NCI-H2107 (cell line): ENCODE measurements around the gene AKAP1.
"Not testable (repeated sequence)": the region's sequence is repeated elsewhere in the genome, so short reads cannot be mapped to it uniquely, and the experiment has no call there.

Experiments
- DNase-seq: peaks from one replicate; lab custom pipeline; 2025; lab: John Stamatoyannopoulos, UW

Gene AKAP1

DNA sequence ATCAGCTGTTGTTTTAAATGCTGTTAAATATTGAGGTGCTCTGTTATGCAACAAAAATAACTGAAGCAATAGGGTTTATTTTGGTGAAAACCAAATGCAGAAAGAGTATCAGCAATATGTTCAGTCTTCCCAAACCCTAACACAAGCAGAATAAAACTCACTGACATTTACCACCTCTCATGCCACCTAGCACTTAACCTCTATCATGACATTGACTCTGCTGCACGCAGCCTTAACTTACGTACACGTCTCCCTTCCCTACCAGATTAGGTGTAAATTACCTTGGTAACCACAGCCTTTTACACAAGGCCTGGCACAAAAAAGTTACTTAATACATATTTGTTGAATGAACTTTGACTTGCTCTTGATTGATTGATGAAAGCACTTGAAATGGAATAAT lies 9.9 kb upstream of the AKAP1 start:
- DNase-seq: no peak

- no peak for DNase-seq
These were observed 9.3 kb upstream of the AKAP1 start for GRCh38 chr17:57075785-57076184.

DNA sequence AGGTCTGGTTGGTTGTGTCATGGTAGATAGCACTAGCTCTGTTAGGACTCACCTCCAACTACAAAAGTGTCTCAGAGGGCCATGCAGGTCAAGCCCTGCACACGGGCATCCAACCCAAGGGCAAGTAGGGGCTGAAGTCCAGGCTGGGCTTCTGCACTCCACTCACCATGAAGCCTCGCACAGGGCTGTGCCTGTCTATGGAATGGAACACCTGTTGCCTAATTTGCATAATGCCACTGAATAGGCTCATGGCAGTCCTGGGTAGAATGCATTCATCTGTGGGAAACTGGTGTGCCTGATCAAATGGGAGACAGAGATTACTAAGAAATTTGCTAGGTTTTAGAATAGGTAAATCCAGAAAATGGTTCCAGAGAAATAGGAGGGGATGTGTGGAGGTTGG lies 8.0 kb upstream of the AKAP1 start:
- DNase-seq: no peak

- no peak for DNase-seq
These were observed 6.8 kb upstream of the AKAP1 start for GRCh38 chr17:57078274-57078673.

GRCh38 chr17:57080718-57081117 lies 4.3 kb upstream of the AKAP1 start:
- no peak for DNase-seq

- no peak for DNase-seq
These were observed 2.6 kb upstream of the AKAP1 start for GRCh38 chr17:57082441-57082840.

- DNase-seq: no peak
These were observed 665 bp upstream of the AKAP1 start for GRCh38 chr17:57084361-57084801.

GRCh38 chr17:57085448-57086068 lies 512 bp downstream of the AKAP1 start:
- no peak for DNase-seq

DNA sequence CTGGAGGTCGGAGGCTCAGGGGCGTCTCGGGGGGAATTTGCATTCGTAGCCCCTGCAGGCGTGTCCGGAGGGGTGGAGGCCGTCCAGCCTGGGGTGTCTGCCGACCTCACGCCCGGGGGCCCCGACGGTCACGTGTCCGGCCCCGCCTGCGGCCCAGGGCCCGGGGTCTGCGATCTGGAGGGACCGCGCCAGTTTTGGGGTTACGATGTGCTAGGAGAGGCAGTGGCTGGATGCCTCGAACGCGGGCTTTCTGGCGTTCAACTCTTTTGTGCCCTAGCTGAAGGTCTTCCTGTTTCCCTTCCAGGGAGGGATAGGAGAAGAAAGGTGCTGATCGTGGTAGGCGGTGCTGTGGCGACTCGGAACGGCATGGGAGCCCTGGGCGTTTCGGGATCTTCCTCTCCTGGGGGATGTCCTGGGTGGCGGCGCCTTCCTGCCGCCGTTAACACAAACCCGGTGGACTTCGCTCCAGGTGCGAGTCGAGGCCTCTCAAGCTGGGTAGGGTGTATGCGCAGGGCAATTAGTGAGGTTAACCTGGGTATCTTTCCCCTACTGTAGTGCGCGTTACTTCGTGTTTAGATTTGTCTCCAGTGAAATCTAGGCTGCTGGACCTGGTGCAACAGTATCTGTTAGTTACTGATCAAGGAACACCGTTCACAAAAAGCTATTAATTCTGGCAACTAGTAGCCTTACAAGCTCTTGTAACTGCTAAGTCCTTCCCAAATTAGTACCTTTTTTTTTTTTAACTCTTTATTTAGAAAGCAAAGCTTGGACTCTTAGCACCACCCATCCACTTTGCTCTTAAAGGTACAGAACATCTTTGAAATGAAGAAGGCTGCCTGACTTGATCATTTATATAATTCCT lies 1.3 kb downstream of the AKAP1 start:
- DNase-seq: no peak

- DNase-seq: no peak
These were observed 3.3 kb downstream of the AKAP1 start for GRCh38 chr17:57088298-57088697.

DNA sequence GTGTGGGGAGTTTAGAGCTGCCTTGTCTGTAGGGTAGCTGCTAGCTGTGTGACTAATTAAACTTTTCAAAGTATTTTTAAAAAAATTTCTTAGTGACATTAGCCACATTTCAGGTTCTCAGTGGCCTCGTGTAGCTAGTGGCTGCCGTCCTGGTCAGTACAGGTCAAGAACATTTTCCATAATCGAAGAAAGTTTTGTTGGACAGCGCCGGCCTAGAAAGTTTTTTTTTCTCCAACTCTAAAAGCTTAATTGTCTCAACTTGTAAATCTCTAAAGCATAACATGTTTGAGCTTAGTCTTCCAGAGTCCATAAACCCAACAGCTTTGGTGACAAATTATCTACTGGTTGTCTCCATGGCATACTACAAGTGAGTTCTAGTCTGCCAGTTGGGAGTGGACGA lies 4.3 kb downstream of the AKAP1 start:
- DNase-seq: no peak

GRCh38 chr17:57090560-57091185 lies 5.6 kb downstream of the AKAP1 start:
- no peak for DNase-seq

DNA sequence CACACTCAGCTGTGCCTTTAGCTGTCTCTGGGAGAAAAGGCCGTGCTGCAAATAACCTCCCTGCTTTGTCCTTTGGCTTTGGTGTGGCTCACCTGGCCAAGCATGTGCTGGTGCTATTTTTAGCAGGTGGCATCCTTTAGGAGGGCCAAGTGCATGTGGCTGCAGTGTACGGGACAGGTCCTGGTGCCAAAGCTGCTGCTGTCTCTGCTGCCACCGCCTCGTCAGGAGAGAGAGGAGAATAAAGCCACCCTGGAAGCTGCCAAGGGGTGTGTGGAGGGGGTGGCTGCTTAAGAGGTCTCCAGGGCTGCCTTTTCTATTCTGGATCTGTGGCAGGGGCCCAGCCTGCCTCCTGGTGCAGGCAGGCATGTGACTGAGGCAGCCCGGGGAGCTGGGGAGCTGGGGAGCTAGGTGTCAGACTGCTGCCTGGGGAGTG lies 6.2 kb downstream of the AKAP1 start:
- no peak for DNase-seq

DNA sequence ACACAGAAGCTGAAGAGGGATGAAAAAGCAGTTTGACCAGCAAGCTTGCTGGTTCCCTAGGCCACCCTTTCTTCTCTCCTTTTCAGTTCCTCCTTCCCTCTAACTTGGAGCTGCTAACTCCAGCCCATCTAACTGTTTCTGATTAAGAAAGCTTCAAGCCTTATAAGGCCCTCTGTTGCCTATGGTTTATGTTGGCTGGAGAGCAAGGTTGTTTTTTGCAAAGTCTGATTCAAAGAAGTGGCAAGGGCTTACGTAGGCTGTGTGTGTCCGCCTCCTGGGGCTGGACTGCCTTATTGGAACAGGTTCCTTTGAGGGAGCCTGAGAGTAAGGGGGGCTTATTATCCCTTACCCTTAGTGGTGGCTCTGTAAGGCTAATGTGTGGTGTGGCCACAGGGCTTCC lies 7.1 kb downstream of the AKAP1 start:
- DNase-seq: no peak

- DNase-seq: no peak
These were observed 7.7 kb downstream of the AKAP1 start for GRCh38 chr17:57092779-57093178.

DNA sequence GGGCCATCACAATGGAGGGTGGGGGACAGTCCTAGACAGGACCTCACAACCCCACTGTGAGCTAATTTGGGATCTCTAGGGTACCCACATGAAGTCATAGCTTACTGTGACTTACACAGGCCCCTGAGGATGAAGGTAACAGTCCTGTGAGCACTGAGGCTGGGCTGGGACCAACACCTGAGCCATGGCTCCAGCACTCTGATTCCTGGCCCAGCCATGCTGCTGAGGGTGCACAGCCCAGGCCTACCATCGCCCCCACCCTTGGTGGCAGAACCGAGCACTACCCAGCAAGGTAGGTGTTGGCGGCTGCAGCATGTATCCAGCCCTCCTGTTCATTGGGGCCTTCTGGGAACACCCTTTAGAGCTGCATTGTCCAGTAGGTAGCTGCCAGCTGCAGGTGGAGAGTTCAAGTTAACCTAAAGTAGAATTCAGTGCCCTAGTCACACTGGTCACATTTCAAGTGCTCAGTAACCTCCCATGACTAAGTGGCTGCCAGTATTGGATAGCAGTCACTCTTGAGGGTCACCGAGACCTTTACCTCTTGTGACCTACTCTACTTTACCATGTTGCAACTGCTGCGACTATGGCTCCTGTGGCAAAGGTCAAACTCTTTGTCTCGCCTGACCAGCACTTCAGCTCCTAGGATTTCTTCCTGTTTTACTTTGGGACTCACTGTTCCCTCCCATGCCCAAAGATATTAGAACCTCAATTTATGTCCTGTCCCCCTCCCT lies 11.6 kb downstream of the AKAP1 start:
- DNase-seq: no peak

DNA sequence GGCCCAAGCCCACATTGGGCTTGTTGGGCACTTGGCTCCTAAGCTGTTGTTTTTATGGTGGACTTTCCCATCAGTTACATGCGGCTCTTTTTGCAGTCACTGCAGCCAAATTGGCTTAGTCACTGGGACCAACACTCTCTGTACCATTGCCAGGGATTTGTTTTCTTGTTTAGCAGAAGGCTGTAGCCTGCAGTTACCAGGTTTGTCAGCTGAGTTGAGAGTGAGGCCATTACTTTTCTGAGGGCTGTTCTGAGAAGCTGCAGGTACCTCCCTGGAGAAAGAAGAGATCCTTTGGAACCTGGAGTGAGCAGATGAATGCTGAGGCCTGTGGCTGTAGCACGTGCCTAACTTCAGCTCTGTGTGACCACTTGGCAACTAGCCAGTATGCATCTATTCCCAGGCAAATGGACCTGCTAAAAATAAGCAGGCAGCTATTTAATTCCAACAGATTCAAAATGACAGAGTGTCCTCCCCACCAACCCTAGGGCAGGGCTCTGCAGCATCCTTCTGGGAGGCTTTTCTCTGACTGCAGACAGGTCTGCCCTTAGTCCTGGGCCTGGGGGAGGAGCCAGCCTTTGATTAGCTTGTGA lies 12.9 kb downstream of the AKAP1 start:
- DNase-seq: no peak

- DNase-seq: no peak
These were observed 14.1 kb downstream of the AKAP1 start for GRCh38 chr17:57099165-57099564.

DNA sequence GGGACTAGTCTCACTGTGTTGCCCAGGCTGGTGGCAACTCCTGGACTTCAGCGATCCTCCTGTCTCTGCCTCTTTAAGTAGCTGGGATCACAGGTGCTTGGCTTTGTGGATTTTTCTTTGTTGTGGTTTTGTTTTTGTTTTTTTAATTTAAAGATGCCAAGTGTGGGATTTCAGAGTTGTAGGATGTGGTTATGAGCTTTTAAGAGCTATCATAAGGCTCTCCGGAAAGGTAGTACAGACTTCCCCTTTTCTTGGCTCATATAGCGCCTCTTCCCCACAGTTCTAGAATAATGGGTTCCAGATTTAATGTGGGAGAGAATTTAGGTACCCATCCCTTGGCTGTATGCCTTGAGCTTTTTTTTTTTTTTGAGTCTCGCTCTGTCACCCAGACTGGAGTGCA lies 17.1 kb downstream of the AKAP1 start:
- DNase-seq: no peak

DNA sequence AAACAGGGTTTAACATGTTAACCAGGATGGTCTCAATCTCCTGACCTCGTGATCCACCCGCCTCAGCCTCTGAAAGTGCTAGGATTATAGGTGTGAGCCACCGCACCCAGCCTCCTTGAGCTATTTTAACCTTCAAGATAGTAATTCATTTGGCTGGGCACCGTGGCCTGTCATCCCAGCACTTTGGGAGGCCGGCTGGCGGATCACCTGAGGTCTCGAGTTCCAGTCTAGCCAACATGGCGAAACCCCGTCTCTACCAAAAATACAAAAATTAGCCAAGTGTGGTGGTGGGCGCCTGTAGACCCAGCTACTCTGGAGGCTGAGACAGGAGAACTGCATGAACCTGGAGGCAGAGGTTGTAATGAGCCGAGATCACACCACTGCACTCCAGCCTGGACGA lies 17.6 kb downstream of the AKAP1 start:
- DNase-seq: not testable (repeated sequence)

DNA sequence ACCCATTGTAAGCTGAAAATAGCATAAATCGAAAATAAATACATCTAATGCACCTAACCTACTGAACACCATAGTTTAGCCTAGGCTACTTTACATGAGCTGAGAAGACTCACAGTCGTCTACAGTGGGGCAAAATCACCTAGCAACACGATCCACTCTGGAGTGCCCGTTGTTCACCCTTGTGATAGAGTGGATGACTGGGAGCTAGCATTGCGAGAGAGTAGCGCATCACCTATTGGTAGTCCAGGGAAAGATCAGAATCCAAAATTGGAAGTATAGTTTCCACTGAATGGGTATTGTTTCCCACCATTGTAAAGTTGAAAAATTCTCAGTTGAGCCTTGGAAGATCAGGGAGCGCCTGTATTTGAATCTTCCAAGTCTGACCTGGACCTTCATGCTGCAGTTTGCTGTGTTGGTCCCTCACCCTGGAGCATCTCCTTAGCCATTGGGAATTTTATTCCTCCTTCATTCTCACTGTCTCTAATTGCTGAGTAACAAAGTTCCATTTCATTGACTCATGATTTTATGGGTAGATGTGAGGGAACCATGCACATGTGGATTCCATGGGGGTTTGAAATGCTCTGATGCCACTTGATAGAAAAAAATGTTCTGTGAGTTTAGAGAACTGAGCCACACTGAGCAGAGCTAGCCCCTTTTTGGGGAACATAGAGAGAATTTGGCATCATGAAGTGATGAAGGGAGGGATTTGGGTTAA lies 19.6 kb downstream of the AKAP1 start:
- DNase-seq: no peak
